Stimulated activated CD4-positive, alpha-beta T cell treated with anti-CD3 and anti-CD28 coated beads, Interleukin-4, amount 100 ng/mL, for 24 hours (primary cell): ENCODE data around the gene SLC25A13.
A peak's percentile ranks its signal among the peaks of the same experiment; 100 is the strongest.

Experiments used
- DNase-seq: peaks from one replicate; pipeline ENCODE4 v3.0.0-alpha.2; 2020

SLC25A13 gene

GRCh38 chr7:96085953-96086352 lies 235.9 kb downstream of the SLC25A13 start:
- no peak for DNase-seq

DNA sequence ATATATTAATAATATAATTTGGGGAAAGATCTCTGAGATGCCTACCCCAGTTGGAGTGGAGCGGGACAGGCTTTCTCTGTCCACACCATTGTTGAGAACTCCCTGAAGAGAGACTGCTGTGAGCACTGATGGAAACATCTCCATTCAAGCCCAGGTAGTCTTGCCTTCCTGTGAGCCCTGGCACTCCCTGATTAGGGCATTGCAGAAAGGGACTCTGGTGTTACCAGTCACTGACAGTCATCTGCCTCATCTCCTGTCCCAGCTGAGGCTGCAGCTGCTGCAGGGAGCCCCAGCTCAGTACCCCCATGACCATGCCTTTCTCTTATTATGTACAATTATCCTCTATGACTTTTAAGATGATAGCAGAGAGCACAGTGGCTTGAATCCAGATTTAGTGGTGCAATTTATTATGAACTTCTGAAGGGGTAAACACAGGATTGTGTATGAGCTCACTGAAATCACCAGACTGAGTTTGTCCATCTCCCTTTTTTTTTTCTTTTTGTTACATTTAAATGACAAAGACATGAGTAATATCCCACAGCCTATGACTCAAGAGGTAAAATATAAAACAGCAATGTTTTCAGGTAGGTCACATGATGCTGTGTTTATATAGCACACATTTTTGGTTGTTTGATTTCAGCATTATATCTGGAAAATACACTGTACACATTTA lies 236.9 kb downstream of the SLC25A13 start:
- no peak for DNase-seq

DNA sequence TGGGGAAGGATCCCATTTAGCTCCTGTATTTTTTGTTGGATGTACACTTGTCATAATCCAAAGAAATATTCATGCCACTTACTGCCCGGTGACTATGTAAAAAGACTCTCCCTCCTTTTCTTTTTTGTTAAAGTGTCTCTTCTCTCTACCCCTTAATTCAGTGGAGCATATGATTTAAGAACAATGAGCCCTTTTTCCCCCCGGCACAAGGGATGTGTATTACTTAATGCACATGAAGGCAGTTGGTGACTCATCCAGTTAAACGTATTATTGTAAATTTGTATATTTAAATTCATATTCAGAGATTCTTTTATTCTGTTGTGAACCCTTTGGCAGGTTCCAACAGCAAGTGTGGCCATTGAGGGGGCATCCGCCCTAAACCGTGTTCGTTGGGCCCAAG lies 241.9 kb downstream of the SLC25A13 start:
- DNase-seq = no peak

- no peak for DNase-seq
These were observed 245.6 kb downstream of the SLC25A13 start for GRCh38 chr7:96076350-96076707.

DNA sequence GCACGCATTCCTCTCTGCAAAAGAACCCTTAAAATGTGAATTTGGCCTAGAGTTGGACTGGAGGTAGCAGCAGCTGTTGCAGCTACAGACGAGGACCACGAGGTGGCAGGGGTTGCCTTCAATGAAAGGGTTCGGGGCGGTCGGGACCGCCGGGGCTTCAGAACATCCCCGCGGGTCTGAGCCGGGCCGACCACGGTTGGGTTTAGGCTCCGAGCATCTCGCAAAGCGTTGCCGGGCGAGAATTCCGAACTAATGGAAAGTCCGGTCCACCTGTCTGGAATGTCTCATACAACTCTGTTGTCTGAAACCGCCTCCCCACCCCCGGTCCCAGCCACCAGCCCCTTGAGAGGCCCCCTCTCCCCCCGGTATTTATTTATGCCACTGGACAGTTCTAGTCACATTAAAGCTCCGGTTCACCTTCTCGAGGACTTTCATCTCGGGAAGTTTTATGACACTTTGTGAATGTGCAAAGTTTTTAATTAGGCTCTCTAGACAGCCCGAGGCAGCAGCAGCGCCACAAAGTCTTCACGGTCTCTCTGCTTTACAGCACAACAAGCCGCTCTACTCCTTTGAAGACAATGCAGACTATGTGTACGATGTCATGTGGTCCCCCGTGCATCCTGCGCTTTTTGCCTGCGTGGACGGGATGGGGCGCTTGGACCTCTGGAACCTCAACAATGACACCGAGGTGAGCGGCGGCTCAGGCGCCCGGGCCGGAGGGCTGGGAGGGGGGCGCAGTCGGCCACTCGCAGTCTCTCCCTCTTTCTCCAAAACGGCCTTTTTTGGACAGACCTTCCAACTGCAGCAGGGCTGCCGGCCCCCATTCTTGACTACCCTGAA lies 246.2 kb downstream of the SLC25A13 start:
- DNase-seq = peak; percentile 55

GRCh38 chr7:96074871-96075270 lies 247.0 kb downstream of the SLC25A13 start:
- no peak for DNase-seq
